ENCODE results near the gene ELF5. TPM values are rescaled to one million over a fixed set of nuclear protein-coding genes. Genes with fewer than 3 reads are reported as not detected.

Gene ELF5
- total RNA-seq (not detected in 2 replicates), polyA plus RNA-seq (not detected in 2 replicates), polyA minus RNA-seq (not detected in 2 replicates)
- not detected for total RNA-seq (2013)

DNA sequence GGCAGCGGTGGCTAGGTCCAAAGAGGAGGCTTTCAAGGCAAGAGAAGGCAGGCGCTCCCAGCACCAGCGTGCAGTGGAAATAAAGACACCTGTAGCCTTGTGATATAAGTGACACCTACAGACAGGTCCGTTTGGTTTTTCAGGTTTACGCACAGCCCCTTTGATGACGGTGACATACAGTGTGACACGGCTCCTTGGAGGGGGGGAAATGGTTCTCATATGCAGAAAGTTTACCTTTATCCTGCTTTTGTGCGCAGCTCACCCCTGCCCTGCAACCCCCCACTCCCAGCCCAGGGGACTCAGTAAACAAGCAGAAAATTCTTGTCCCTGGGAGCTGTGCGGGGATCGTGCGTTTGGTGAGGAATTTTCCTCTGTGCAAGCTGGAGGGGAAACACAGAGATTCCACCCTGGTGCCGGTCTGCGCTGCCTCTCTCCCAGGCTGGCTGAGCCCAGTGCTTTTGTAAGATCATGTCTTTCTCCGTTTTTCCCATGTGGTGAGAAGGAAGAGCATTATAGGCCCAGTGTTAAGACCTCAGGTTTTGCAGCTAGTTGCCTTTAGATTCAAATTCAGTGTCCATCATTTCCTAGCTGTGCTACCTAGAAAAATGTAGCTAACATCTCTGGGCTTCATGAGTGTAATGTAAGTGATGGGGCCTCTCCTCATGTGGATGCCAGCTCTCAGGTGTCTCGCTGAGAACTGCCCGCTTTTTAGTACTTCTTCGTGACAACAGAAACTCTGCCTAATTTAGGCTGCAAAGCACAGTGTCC, at the start of gene ELF5:
Gene ELF5, minus strand, starts transcription at position 113 of the 768 bp plus-strand sequence. CDS start 8,045 bp downstream, outside the sequence.
- Mint-ChIP-seq H3K4me3 (no peak within 1 kb of the TSS), H3K27ac (no peak within 1 kb of the TSS), H3K27me3 (peaks cover 8% of the 10 kb centered on the region), H3K4me1 (no peaks in the 10 kb centered on the region), H3K9me3 (ENCODE audit: insufficient read depth) (no peaks in the 10 kb centered on the region)
- peaks cover 0 to 5% (median 0%) of the 10 kb centered on the region in 4 experiments for H3K27me3 ChIP-seq (replicated peaks in 1 of 4; ENCODE audit: control extremely low read depth in 1 of 4, control insufficient read depth in 3 of 4, insufficient read depth in 4 of 4, low read length in 3 of 4)
- H3K9ac ChIP-seq (ENCODE audit: low read length): no peak within 1 kb of the TSS
- H3K27ac ChIP-seq (ENCODE audit: low read length in 2 of 2): no peak within 1 kb of the TSS
- no peaks in the 10 kb centered on the region for H3K36me3 ChIP-seq (replicated peaks in 1 of 2; ENCODE audit: control extremely low read depth in 1 of 2, control insufficient read depth in 1 of 2, extremely low read depth in 1 of 2, insufficient read depth in 2 of 2, low read length in 1 of 2)
- no peak within 1 kb of the TSS for H3K4me3 ChIP-seq (ENCODE audit: control extremely low read depth in 1 of 5, extremely low read depth in 1 of 5, insufficient read depth in 1 of 5, low read depth in 2 of 5, low read length in 4 of 5)
- TF ChIP-seq CTCF (IDR thresholded peaks at IDR 0.05) (no peak), EZH2 (IDR thresholded peaks at IDR 0.05; ENCODE audit: borderline replicate concordance, insufficient read depth, low read depth, low read length, poor library complexity, severe bottlenecking) (no peak)
- ATAC-seq (ENCODE audit: low read depth): no peak
- H3K79me2 ChIP-seq (ENCODE audit: control insufficient read depth, insufficient read depth, low read length): no peaks in the 10 kb centered on the region
- WGBS (ENCODE audit: insufficient coverage): 96% methylated on average over 12 of the region's 17 CpGs
- H3K4me2 ChIP-seq (replicated peaks; ENCODE audit: low read depth, low read length, poor library complexity, severe bottlenecking): no peak within 1 kb of the TSS
- ChIA-PET CTCF (interaction anchor here (0.7 to 5.6 kb wide), 16 partner anchors 8 to 879 kb away, joined by 3 to 43 read pairs (median 6); no protein-coding TSS in a partner anchor), POLR2A (no interaction called here)
- H2AFZ ChIP-seq (ENCODE audit: insufficient read depth, low read depth, low read length, poor library complexity, severe bottlenecking): no peak within 1 kb of the TSS
- intact Hi-C loops (cut with micrococcal nuclease): loop anchor here (1.0 kb wide), 1 partner anchor 377 kb away; no protein-coding TSS in a partner anchor
- H4K20me1 ChIP-seq (ENCODE audit: control insufficient read depth, insufficient read depth, low read length, poor library complexity, severe bottlenecking): no peaks in the 10 kb centered on the region
- H3K9me3 ChIP-seq (ENCODE audit: control extremely low read depth in 1 of 3, control insufficient read depth in 2 of 3, insufficient read depth in 1 of 3, low read length in 2 of 3): no peaks in the 10 kb centered on the region
- no peaks in the 10 kb centered on the region for H3K4me1 ChIP-seq (ENCODE audit: control insufficient read depth in 2 of 2, insufficient read depth in 2 of 2, low read length in 2 of 2)
- DNase-seq: no peak

DNA sequence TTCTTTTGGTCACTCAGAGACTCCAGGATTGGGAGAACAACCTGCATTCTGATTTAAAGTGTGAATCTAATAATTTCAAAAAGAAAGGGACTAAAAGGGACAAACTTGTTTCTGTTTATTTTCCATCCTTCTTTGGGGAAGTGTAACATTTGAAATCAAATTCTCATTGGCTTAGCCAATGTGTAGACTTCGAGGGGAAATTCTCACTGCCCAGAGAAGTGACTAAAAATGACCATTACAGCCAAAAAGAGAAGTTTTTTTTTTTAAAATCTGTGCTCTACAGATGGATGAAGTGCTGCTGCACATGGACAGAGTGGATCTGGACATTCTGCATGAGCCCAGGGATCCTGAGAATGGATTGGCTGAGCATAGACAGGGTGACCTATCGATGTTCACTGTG, 49.4 kb upstream of the ELF5 start:
- intact Hi-C loops (cut with micrococcal nuclease): no loop called here
- no peak for ATAC-seq (ENCODE audit: low read depth)
- Mint-ChIP-seq H3K4me3 (no peak overlapping the region), H3K9me3 (ENCODE audit: insufficient read depth) (no peaks in the 10 kb centered on the region), H3K27ac (no peak overlapping the region), H3K4me1 (no peaks in the 10 kb centered on the region), H3K27me3 (peaks cover 54% of the 10 kb centered on the region)
- no peak overlapping the region for H2AFZ ChIP-seq (ENCODE audit: insufficient read depth, low read depth, low read length, poor library complexity, severe bottlenecking)
- H3K27me3 ChIP-seq (replicated peaks in 1 of 4; ENCODE audit: control extremely low read depth in 1 of 4, control insufficient read depth in 3 of 4, insufficient read depth in 4 of 4, low read length in 3 of 4): peaks cover 0 to 15% (median 0%) of the 10 kb centered on the region in 4 experiments
- H4K20me1 ChIP-seq (ENCODE audit: control insufficient read depth, insufficient read depth, low read length, poor library complexity, severe bottlenecking): no peaks in the 10 kb centered on the region
- POLR2A ChIA-PET: no interaction called here
- no peak overlapping the region for H3K27ac ChIP-seq (ENCODE audit: low read length in 2 of 2)
- no peaks in the 10 kb centered on the region for H3K9me3 ChIP-seq (ENCODE audit: control extremely low read depth in 1 of 3, control insufficient read depth in 2 of 3, insufficient read depth in 1 of 3, low read length in 2 of 3)
- H3K4me2 ChIP-seq (replicated peaks; ENCODE audit: low read depth, low read length, poor library complexity, severe bottlenecking): no peak overlapping the region
- no peak for DNase-seq
- TF ChIP-seq CTCF (IDR thresholded peaks at IDR 0.05) (no peak), EZH2 (IDR thresholded peaks at IDR 0.05; ENCODE audit: borderline replicate concordance, insufficient read depth, low read depth, low read length, poor library complexity, severe bottlenecking) (no peak)
- H3K36me3 ChIP-seq (replicated peaks in 1 of 2; ENCODE audit: control extremely low read depth in 1 of 2, control insufficient read depth in 1 of 2, extremely low read depth in 1 of 2, insufficient read depth in 2 of 2, low read length in 1 of 2): no peaks in the 10 kb centered on the region
- CTCF ChIA-PET: interaction anchor here (0.7 kb wide), 1 partner anchor 1864 kb away, joined by 3 read pairs; no protein-coding TSS in a partner anchor
- no peaks in the 10 kb centered on the region for H3K79me2 ChIP-seq (ENCODE audit: control insufficient read depth, insufficient read depth, low read length)
- no peaks in the 10 kb centered on the region for H3K4me1 ChIP-seq (ENCODE audit: control insufficient read depth in 2 of 2, insufficient read depth in 2 of 2, low read length in 2 of 2)
- no peak overlapping the region for H3K4me3 ChIP-seq (ENCODE audit: control extremely low read depth in 1 of 5, extremely low read depth in 1 of 5, insufficient read depth in 1 of 5, low read depth in 2 of 5, low read length in 4 of 5)
- no peak overlapping the region for H3K9ac ChIP-seq (ENCODE audit: low read length)
- 88% methylated on average over 1 of the region's 2 CpGs for WGBS (ENCODE audit: insufficient coverage)
